ENCODE measurements around the gene EBF4. TPM values are rescaled to one million over a fixed set of nuclear protein-coding genes. Genes with fewer than 3 reads are reported as not detected.

EBF4 gene
- total RNA-seq, 2 experiments from 2014 or later: 1.5 to 4.4 TPM

DNA sequence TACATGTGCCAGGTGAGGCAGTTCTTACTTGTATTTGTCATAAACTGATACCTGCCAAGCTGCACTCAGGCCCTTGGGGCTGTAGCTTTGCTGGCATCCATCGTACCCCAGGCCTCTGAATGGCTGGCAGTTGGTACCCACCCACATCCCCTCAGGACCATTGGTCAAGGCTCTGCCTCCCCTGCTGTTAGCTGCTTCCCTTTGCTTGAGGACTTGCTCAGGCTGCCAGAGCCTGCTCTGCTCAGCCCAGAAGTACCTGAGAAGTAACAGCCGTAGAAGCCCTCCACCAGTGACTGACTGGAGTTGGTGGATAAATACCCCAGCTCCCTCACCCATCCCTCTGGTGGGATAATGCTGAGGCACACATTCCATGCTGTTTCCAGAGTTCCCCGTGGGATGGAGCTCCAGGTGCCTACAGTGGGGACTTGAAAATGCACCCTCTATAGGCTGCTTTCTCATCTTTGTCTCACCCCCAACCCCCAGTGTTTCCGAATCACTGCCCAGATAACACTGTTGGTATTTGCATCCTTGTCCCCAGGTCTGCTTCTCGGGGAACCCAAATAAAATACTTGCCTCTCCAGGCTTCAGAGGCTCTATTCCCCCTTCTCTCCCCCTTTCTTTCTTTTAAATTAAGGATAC is 7.3 kb downstream of the EBF4 start:
- no peak for TF ChIP-seq EZH2phosphoT487 (IDR thresholded peaks at IDR 0.05; ENCODE audit: borderline replicate concordance, low read depth, low read length)
- TF ChIP-seq, protein P1, sequence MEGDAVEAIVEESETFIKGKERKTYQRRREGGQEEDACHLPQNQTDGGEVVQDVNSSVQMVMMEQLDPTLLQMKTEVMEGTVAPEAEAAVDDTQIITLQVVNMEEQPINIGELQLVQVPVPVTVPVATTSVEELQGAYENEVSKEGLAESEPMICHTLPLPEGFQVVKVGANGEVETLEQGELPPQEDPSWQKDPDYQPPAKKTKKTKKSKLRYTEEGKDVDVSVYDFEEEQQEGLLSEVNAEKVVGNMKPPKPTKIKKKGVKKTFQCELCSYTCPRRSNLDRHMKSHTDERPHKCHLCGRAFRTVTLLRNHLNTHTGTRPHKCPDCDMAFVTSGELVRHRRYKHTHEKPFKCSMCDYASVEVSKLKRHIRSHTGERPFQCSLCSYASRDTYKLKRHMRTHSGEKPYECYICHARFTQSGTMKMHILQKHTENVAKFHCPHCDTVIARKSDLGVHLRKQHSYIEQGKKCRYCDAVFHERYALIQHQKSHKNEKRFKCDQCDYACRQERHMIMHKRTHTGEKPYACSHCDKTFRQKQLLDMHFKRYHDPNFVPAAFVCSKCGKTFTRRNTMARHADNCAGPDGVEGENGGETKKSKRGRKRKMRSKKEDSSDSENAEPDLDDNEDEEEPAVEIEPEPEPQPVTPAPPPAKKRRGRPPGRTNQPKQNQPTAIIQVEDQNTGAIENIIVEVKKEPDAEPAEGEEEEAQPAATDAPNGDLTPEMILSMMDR (conservative IDR thresholded peaks at IDR 0.05; ENCODE audit: low read length): no peak
- Histone ChIP-seq H3K4me1 (ENCODE audit: insufficient read depth, low read length, poor library complexity, severe bottlenecking) (no peaks in the 10 kb centered on the region), H2AFZ (ENCODE audit: low read length) (no peak overlapping the region), H3K4me2 (ENCODE audit: low read length) (no peak overlapping the region), H3K4me3 (ENCODE audit: low read depth, low read length, poor library complexity, severe bottlenecking) (no peak overlapping the region), H4K20me1 (ENCODE audit: insufficient read depth, low read length) (no peaks in the 10 kb centered on the region), H3K9me3 (ENCODE audit: low read length) (no peaks in the 10 kb centered on the region), H3K27ac (ENCODE audit: low read depth, low read length, poor library complexity, severe bottlenecking) (no peak overlapping the region), H3K79me2 (ENCODE audit: insufficient read depth, low read depth, low read length) (no peaks in the 10 kb centered on the region), H3K36me3 (ENCODE audit: insufficient read depth, low read length) (no peaks in the 10 kb centered on the region), H3K9me2 (ENCODE audit: insufficient read depth, low read length) (no peaks in the 10 kb centered on the region)
- BruUV-seq (replicated peaks): no TSS peak
- ChIA-PET POLR2A (no interaction called here), CTCF (ENCODE audit: unreplicated experiment) (no interaction called here)
- intact Hi-C loops (cut with micrococcal nuclease; ENCODE audit: unreplicated experiment): no loop called here
- no peak for DNase-seq (ENCODE audit: low spot score)

DNA sequence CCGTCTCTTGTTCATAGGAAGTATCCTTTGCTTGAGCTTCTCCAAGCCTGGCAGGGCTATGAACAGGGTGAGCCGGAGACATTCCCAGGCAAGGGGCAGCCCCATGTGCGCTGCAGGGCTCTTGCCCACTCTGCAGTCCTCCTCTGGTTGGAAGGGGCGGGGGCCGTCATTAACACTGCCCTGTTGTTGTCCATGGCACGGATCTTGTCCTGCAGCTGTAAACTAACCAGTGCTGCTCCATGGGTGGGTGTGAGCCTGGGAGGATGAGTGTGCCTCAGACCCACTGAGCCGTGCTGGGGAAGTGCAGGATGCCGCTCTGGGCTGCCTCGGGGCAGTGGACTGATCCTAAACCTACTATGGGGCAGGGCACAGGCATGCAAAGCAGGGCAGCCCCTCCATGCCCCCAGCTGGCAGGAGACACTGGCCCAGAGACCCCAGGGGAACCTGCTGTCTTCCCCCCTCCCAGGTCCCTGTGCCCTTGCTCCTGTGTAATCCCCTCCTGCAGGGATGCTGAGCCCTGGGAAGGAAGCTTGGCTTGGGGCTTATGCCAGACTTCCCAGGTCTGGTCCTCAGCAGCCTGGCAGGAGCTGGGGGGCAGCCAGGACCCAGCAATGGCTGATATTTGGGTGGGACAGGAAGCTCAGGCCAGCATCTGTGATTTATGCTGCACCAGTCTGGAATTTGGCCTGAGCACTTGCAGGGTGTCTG is 8.5 kb downstream of the EBF4 start:
- BruUV-seq (replicated peaks): no TSS peak
- no peaks in the 10 kb centered on the region for H3K9me2 ChIP-seq (ENCODE audit: insufficient read depth, low read length)
- ChIA-PET CTCF (ENCODE audit: unreplicated experiment) (no interaction called here), POLR2A (no interaction called here)
- no peaks in the 10 kb centered on the region for H3K36me3 ChIP-seq (ENCODE audit: insufficient read depth, low read length)
- DNase-seq (ENCODE audit: low spot score): no peak
- intact Hi-C loops (cut with micrococcal nuclease; ENCODE audit: unreplicated experiment): no loop called here
- no peak overlapping the region for H3K4me2 ChIP-seq (ENCODE audit: low read length)
- no peaks in the 10 kb centered on the region for H4K20me1 ChIP-seq (ENCODE audit: insufficient read depth, low read length)
- H3K9me3 ChIP-seq (ENCODE audit: low read length): no peaks in the 10 kb centered on the region
- no peak for TF ChIP-seq EZH2phosphoT487 (IDR thresholded peaks at IDR 0.05; ENCODE audit: borderline replicate concordance, low read depth, low read length)
- TF ChIP-seq, protein P1 (conservative IDR thresholded peaks at IDR 0.05; ENCODE audit: low read length): no peak
- H3K4me3 ChIP-seq (ENCODE audit: low read depth, low read length, poor library complexity, severe bottlenecking): no peak overlapping the region
- no peaks in the 10 kb centered on the region for H3K79me2 ChIP-seq (ENCODE audit: insufficient read depth, low read depth, low read length)
- no peak overlapping the region for H3K27ac ChIP-seq (ENCODE audit: low read depth, low read length, poor library complexity, severe bottlenecking)
- no peaks in the 10 kb centered on the region for H3K4me1 ChIP-seq (ENCODE audit: insufficient read depth, low read length, poor library complexity, severe bottlenecking)
- no peak overlapping the region for H2AFZ ChIP-seq (ENCODE audit: low read length)

DNA sequence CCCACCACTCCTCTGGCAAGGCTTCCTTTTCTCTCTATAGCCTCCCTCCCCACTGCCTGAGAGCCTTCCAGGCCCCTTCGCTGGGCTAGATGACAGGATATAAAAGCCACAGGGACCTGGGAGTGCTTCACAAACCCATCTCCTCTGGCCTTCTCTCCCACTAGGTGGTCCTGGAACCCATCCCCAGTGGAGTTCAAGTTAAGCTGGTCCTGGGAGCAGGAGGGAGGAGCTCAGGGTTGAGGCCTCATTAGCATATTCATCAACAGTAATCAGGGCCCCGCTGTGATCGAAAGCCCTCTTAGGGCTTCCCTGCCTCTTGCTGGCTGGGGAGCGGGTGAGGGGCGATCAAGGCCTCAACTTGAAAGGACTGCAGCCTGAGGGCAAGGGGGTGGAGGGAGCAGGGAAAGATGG is 9.1 kb downstream of the EBF4 start:
- Histone ChIP-seq H4K20me1 (ENCODE audit: insufficient read depth, low read length) (no peaks in the 10 kb centered on the region), H3K9me2 (ENCODE audit: insufficient read depth, low read length) (no peaks in the 10 kb centered on the region), H3K27ac (ENCODE audit: low read depth, low read length, poor library complexity, severe bottlenecking) (no peak overlapping the region), H3K9me3 (ENCODE audit: low read length) (no peaks in the 10 kb centered on the region), H2AFZ (ENCODE audit: low read length) (no peak overlapping the region), H3K79me2 (ENCODE audit: insufficient read depth, low read depth, low read length) (no peaks in the 10 kb centered on the region), H3K36me3 (ENCODE audit: insufficient read depth, low read length) (no peaks in the 10 kb centered on the region), H3K4me3 (ENCODE audit: low read depth, low read length, poor library complexity, severe bottlenecking) (no peak overlapping the region), H3K4me1 (ENCODE audit: insufficient read depth, low read length, poor library complexity, severe bottlenecking) (no peaks in the 10 kb centered on the region), H3K4me2 (ENCODE audit: low read length) (no peak overlapping the region)
- TF ChIP-seq, protein P1 (conservative IDR thresholded peaks at IDR 0.05; ENCODE audit: low read length): no peak
- intact Hi-C loops (cut with micrococcal nuclease; ENCODE audit: unreplicated experiment): no loop called here
- POLR2A ChIA-PET: no interaction called here
- BruUV-seq (replicated peaks): no TSS peak
- no peak for DNase-seq (ENCODE audit: low spot score)
- CTCF ChIA-PET (ENCODE audit: unreplicated experiment): no interaction called here
